ENCODE results near the gene PLCH1.

The PLCH1 gene

GRCh38 chr3:155607761-155608160 lies 137.1 kb downstream of the PLCH1 start:
- DNase-seq (ENCODE audit: low read depth) = no peak

- no peak for DNase-seq (ENCODE audit: low read depth)
These were observed 139.3 kb downstream of the PLCH1 start for GRCh38 chr3:155605571-155605970.

- no peak for DNase-seq (ENCODE audit: low read depth)
These were observed 139.9 kb downstream of the PLCH1 start for GRCh38 chr3:155604967-155605366.

- DNase-seq (ENCODE audit: low read depth) = no peak
These were observed 140.7 kb downstream of the PLCH1 start for GRCh38 chr3:155604126-155604525.

- DNase-seq (ENCODE audit: low read depth) = no peak
These were observed 141.6 kb downstream of the PLCH1 start for GRCh38 chr3:155603302-155603701.

- DNase-seq (ENCODE audit: low read depth) = no peak
These were observed 142.6 kb downstream of the PLCH1 start for GRCh38 chr3:155602307-155602706.

- no peak for DNase-seq (ENCODE audit: low read depth)
These were observed 146.2 kb downstream of the PLCH1 start for GRCh38 chr3:155598671-155599070.

- no peak for DNase-seq (ENCODE audit: low read depth)
These were observed 148.3 kb downstream of the PLCH1 start for GRCh38 chr3:155596615-155597014.

GRCh38 chr3:155595371-155595770 lies 149.5 kb downstream of the PLCH1 start:
- DNase-seq (ENCODE audit: low read depth) = no peak

- no peak for DNase-seq (ENCODE audit: low read depth)
These were observed 150.2 kb downstream of the PLCH1 start for GRCh38 chr3:155594526-155595187.

- no peak for DNase-seq (ENCODE audit: low read depth)
These were observed 157.3 kb downstream of the PLCH1 start for GRCh38 chr3:155587581-155587980.

GRCh38 chr3:155585384-155585783 lies 159.5 kb downstream of the PLCH1 start:
- DNase-seq (ENCODE audit: low read depth) = no peak

- DNase-seq (ENCODE audit: low read depth) = no peak
These were observed 163.3 kb downstream of the PLCH1 start for GRCh38 chr3:155581579-155581978.

GRCh38 chr3:155572085-155572484 lies 172.8 kb downstream of the PLCH1 start:
- DNase-seq (ENCODE audit: low read depth) = no peak

GRCh38 chr3:155568295-155568694 lies 176.6 kb downstream of the PLCH1 start:
- no peak for DNase-seq (ENCODE audit: low read depth)

- DNase-seq (ENCODE audit: low read depth) = no peak
These were observed 184.3 kb downstream of the PLCH1 start for GRCh38 chr3:155560594-155560993.

- no peak for DNase-seq (ENCODE audit: low read depth)
These were observed 184.7 kb downstream of the PLCH1 start for GRCh38 chr3:155560135-155560534.

- no peak for DNase-seq (ENCODE audit: low read depth)
These were observed 188.3 kb downstream of the PLCH1 start for GRCh38 chr3:155556531-155556930.

GRCh38 chr3:155555479-155556060 lies 189.3 kb downstream of the PLCH1 start:
- no peak for DNase-seq (ENCODE audit: low read depth)

- DNase-seq (ENCODE audit: low read depth) = no peak
These were observed 190.0 kb downstream of the PLCH1 start for GRCh38 chr3:155554777-155555451.

GRCh38 chr3:155553780-155554179 lies 191.1 kb downstream of the PLCH1 start:
- no peak for DNase-seq (ENCODE audit: low read depth)

GRCh38 chr3:155553326-155553725 lies 191.5 kb downstream of the PLCH1 start:
- DNase-seq (ENCODE audit: low read depth) = no peak

- no peak for DNase-seq (ENCODE audit: low read depth)
These were observed 194.5 kb downstream of the PLCH1 start for GRCh38 chr3:155550391-155550790.

GRCh38 chr3:155549087-155549486 lies 195.8 kb downstream of the PLCH1 start:
- DNase-seq (ENCODE audit: low read depth) = no peak
